Peyer's patch (tissue), 4 donors: ENCODE data around the gene TMEM217.

Source experiments
- POLR2A ChIP-seq, 2 donors: fragments of 450-650 bp; IDR thresholded peaks; one replicate each; pipeline ENCODE4 v1.5.1; 2017; ENCODE audit warnings: antibody characterized with exemption in 2 of 2, mild to moderate bottlenecking in 2 of 2, moderate library complexity in 2 of 2
- TF ChIP-seq, protein P1 (sequence below), 6 experiments: fragments of 450-650 bp in 4 of 6; fragments of 200-600 bp in 2 of 6; sonication (generic) in 1 of 6; IDR thresholded peaks; one replicate each; pipeline ENCODE4 v1.5.1; 2017 to 2019; ENCODE audit warnings: antibody characterized with exemption in 6 of 6, mild to moderate bottlenecking in 3 of 6, moderate library complexity in 1 of 6

DNA sequence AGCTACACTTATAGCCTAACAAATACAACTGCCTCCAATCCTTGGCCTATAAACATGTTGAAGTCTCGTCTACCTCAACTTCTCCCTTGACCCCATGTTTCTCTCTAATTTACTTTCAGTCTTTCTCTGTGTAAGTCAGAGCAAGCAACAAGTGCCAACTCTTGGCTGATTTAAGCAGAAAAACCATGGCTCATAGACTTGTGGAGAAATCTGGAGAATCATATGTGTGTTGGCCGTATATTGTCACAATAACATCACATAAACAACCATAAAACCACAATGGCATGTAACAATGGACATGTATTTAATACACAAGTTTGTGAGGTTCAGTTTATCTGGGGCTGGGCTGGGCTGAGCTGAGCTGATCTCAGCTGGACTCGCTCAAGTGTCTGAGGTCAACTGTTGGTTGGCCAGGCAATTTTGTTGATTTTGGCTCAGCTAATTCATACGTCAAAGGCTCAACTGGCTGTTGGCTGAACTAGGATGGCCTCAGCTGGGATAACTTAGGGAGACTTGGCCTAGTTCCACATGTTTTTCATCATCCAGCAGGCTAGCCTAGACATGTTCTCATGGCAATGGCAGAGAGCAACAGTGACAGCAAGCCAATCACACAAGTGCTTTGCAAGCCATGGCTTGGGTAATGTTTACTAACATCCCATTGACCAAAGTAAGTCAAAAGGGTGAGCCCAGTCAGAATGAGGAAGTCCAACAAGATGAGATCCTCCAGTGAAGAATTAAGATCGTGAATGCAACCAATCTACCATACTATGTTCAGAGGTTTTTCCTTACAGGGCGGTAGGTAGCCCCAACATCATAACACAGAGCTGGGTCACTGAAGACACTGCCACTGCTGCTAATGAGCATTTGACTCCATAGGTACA is 13.3 kb downstream of the TMEM217 start:
- TF ChIP-seq, protein P1, sequence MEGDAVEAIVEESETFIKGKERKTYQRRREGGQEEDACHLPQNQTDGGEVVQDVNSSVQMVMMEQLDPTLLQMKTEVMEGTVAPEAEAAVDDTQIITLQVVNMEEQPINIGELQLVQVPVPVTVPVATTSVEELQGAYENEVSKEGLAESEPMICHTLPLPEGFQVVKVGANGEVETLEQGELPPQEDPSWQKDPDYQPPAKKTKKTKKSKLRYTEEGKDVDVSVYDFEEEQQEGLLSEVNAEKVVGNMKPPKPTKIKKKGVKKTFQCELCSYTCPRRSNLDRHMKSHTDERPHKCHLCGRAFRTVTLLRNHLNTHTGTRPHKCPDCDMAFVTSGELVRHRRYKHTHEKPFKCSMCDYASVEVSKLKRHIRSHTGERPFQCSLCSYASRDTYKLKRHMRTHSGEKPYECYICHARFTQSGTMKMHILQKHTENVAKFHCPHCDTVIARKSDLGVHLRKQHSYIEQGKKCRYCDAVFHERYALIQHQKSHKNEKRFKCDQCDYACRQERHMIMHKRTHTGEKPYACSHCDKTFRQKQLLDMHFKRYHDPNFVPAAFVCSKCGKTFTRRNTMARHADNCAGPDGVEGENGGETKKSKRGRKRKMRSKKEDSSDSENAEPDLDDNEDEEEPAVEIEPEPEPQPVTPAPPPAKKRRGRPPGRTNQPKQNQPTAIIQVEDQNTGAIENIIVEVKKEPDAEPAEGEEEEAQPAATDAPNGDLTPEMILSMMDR (IDR thresholded peaks at IDR 0.05) = no peak
- TF ChIP-seq POLR2A (IDR thresholded peaks at IDR 0.05) = no peak
